Gastrocnemius medialis (tissue), 4 donors: Measurements from ENCODE around the gene RETN. TPM values are rescaled to one million over a fixed set of nuclear protein-coding genes. Genes with fewer than 3 reads are reported as not detected.

Experiments used
- ATAC-seq, 2 donors: fragments of 150-250 bp; one replicate each; pipeline ENCODE4 v1.9.1; 2016
- DNase-seq, 2 donors: peaks; one replicate each; pipeline ENCODE4 v3.0.0-alpha.2; 2019
- H3K27ac ChIP-seq, 4 donors: fragments of 200-600 bp; sonication (generic); 1 replicate in 1 of 4; 2 replicates in 3 of 4; pipeline ENCODE4 v1.5.1; 2016 to 2018; ENCODE audit warnings: mild to moderate bottlenecking in 2 of 4, moderate library complexity in 1 of 4
- H3K27me3 ChIP-seq, 3 donors: fragments of 200-600 bp; sonication (generic) in 2 of 3; 1 replicate in 1 of 3; 2 replicates in 2 of 3; pipeline versions ENCODE4 v1.5.1 to v1.6.0; 2016 to 2019; ENCODE audit warnings: mild to moderate bottlenecking in 1 of 3, moderate library complexity in 1 of 3
- H3K36me3 ChIP-seq, 2 donors: fragments of 200-600 bp; sonication (generic) in 1 of 2; one replicate each; pipeline ENCODE4 v1.5.1; 2017 to 2018
- H3K4me1 ChIP-seq, 2 donors: fragments of 200-600 bp; sonication (generic) in 1 of 2; one replicate each; pipeline ENCODE4 v1.5.1; 2016 to 2017; ENCODE audit warnings: mild to moderate bottlenecking in 2 of 2
- H3K4me3 ChIP-seq, 4 donors: fragments of 200-600 bp; sonication (generic) in 3 of 4; 1 replicate in 1 of 4; 2 replicates in 3 of 4; pipeline ENCODE4 v1.5.1; 2016 to 2019; ENCODE audit warnings: mild to moderate bottlenecking in 2 of 4
- H3K9me3 ChIP-seq, 3 donors: fragments of 200-600 bp; sonication (generic) in 2 of 3; 1 replicate in 1 of 3; 2 replicates in 2 of 3; pipeline ENCODE4 v1.5.1; 2016 to 2019
- POLR2A ChIP-seq, 2 donors: fragments of 450-650 bp; IDR thresholded peaks; one replicate each; pipeline ENCODE4 v1.6.1; 2017; ENCODE audit warnings: antibody characterized with exemption in 2 of 2, mild to moderate bottlenecking in 2 of 2, moderate library complexity in 2 of 2
- in situ Hi-C, 4 donors: fragments of 200-750 bp; cut with MboI; loops; one replicate each; pipeline versions ENCODE4 v1.15.0 to v1.8.0; 2017; ENCODE audit warnings: low sequenced_read_pairs in 4 of 4
- intact Hi-C: fragments of 100-400 bp; cut with DNase I; formaldehyde crosslinking; loops from one replicate; pipeline ENCODE4 v1.15.1; 2023; ENCODE audit warnings: low total_unique reads
- total RNA-seq, 4 donors: library from RNA; depleted of rRNA; stranded (reverse); fragments of >200 nt; gene quantifications; one replicate each; pipeline versions ENCODE4 v1.1.0 to v1.2.3, GENCODE V29; 2016
- TF ChIP-seq, protein P1 (sequence below), 5 experiments: fragments of 450-650 bp in 3 of 5; fragments of 200-600 bp in 2 of 5; sonication (generic) in 2 of 5; IDR thresholded peaks in 4 of 5; conservative IDR thresholded peaks in 1 of 5; 1 replicate in 4 of 5; 2 replicates in 1 of 5; pipeline ENCODE4 v1.5.1; 2016 to 2019; ENCODE audit warnings: antibody characterized with exemption in 5 of 5, mild to moderate bottlenecking in 3 of 5, moderate library complexity in 3 of 5

RETN gene, protein sequence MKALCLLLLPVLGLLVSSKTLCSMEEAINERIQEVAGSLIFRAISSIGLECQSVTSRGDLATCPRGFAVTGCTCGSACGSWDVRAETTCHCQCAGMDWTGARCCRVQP
- 1 to 10 TPM in 1 of 4 donors, not detected in 3; 1.2 TPM for total RNA-seq

DNA sequence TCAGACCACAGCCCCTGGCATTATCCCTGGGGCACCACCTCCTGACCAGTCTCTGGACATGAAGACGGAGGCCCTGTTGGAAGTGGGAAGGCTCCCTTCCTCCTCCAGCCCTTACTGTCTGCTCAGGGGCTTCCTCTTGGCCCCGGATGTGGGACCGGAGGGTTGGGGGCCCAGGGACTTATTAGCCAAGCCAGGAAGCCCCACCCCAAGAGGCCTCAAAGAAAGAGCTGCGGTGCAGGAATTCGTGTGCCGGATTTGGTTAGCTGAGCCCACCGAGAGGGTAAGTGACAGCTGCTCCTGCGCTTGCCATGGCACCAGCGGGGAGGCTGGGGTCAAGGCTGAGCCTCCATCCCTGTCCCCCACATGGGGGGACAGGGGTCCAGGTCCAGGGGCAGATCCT lies at the start of gene RETN:
TSS of gene RETN (plus strand) at position 208 of the 400 bp plus-strand sequence. CDS start 278 bp downstream, outside the sequence.
- in situ Hi-C loops: no loop called here
- no peak within 1 kb of the TSS for H3K4me3 ChIP-seq

DNA sequence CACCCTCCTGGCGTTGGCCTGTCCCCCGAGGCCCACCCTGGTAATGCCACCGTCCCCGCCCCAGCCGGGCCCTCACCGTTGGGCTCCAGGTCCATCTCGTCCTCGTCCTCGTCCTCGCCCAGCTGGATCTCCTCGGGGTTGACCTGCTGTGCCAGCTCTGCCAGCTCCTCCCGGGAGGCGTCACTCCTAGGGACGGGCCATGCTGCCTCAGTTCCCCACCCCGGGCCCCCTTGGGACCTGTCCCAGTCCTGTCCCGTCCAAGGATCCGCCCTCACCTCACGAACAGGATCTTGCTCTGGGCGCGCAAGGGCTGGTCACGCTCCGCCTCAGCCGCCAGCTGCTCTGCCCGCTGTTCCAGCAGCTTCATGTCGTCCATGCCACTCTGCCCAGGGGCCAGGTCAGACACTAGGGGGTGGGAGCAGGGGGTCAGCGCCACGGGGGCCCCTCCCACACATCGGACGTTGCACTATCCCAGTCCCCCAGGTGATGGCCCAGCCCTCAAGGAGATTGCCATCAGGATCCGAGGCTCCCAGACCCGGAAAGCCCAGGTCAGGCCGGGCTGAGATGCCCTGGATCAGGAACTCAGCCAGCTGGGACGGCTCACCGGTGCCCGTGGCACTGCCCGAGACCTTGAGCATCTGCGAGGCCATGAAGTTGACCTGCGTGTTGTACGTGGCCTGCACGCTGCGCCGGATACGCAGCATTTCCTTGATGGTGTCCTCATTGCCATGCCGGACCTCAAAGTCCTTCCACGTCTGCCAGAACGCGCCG lies 49.0 kb upstream of the RETN start:
- Histone ChIP-seq H3K4me1 (peaks cover 7 to 15% of the 10 kb centered on the region in 2 donors), H3K27me3 (no peaks in the 10 kb centered on the region), H3K4me3 (no peak overlapping the region), H3K9me3 (no peaks in the 10 kb centered on the region), H3K36me3 (peaks cover 2 to 54% of the 10 kb centered on the region in 2 donors), H3K27ac (peak overlapping the region in 1 of 4 donors; percentile 59)
- TF ChIP-seq, protein P1, sequence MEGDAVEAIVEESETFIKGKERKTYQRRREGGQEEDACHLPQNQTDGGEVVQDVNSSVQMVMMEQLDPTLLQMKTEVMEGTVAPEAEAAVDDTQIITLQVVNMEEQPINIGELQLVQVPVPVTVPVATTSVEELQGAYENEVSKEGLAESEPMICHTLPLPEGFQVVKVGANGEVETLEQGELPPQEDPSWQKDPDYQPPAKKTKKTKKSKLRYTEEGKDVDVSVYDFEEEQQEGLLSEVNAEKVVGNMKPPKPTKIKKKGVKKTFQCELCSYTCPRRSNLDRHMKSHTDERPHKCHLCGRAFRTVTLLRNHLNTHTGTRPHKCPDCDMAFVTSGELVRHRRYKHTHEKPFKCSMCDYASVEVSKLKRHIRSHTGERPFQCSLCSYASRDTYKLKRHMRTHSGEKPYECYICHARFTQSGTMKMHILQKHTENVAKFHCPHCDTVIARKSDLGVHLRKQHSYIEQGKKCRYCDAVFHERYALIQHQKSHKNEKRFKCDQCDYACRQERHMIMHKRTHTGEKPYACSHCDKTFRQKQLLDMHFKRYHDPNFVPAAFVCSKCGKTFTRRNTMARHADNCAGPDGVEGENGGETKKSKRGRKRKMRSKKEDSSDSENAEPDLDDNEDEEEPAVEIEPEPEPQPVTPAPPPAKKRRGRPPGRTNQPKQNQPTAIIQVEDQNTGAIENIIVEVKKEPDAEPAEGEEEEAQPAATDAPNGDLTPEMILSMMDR (IDR thresholded peaks at IDR 0.05 in 4 of 5, conservative IDR thresholded peaks at IDR 0.05 in 1 of 5): no peak
- TF ChIP-seq POLR2A (IDR thresholded peaks at IDR 0.05): no peak
- intact Hi-C loops: loop anchor here (10.0 kb wide), 1 partner anchor 885 kb away; the partner anchor contains the start of genes GPR108 and TRIP10
- DNase-seq (no peak), ATAC-seq (no peak)
- in situ Hi-C loops: no loop called here

More for the DNA sequence above, at the start of gene RETN:
- no peak for TF ChIP-seq POLR2A (IDR thresholded peaks at IDR 0.05)
- TF ChIP-seq, protein P1 (IDR thresholded peaks at IDR 0.05 in 4 of 5, conservative IDR thresholded peaks at IDR 0.05 in 1 of 5): no peak
- Histone ChIP-seq H3K36me3 (no peaks in the 10 kb centered on the region), H3K9me3 (no peaks in the 10 kb centered on the region), H3K27ac (no peak within 1 kb of the TSS), H3K4me1 (no peaks in the 10 kb centered on the region), H3K27me3 (peaks cover 10 to 28% (median 13%) of the 10 kb centered on the region in 3 donors)
- intact Hi-C loops: no loop called here
- ATAC-seq: no peak
- DNase-seq: no peak

DNA sequence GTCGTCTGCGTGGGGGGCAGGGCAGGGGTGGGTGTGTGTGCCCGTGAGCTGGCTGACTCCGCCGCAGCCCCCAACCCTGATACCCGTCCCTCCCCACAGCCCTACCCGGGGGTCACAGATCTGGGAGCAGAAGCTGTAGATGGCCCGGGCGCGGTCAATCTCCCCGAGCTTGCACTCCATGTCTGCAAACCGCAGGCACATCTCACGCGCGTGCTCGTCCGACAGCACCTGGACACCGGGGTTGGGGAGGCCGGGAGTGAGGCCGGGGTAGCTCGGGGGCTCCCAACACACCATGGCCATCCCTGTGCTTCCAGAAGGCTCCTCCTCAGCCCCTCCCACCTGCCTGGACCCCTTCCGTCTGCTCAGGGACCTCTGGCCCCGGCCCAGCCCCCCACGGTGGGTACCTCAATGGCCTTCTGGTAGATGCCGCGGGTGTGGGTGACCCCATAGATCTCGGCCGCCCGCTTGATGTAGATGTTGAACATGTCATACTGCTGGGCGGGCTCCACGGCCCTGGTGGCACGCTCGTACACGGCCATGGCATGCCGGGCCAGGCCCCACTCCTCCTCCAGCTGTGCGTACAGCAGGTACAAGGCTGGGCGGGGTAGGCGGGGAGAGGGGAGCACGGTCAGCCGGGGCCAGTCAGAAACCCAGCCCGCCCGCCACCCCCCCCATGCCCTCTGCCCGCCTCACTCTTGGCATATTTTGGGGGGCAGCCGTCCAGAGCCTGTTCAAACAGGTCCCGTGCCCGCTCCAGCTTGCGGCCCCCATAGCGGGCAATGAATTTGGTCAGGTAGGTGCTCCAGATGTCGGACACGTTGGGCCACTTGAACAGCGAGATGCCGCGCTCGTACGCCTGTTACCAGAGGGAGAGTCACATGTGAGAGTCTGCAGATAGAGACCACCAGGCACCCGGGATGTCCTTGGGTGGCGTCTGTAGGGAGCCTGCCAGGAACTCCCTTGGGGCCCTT lies 48.1 kb upstream of the RETN start:
- Histone ChIP-seq H3K4me1 (peaks cover 7 to 15% of the 10 kb centered on the region in 2 donors), H3K9me3 (no peaks in the 10 kb centered on the region), H3K27ac (no peak overlapping the region), H3K27me3 (no peaks in the 10 kb centered on the region), H3K36me3 (peaks cover 2 to 63% of the 10 kb centered on the region in 2 donors), H3K4me3 (no peak overlapping the region)
- ATAC-seq: no peak
- intact Hi-C loops: loop anchor here (10.0 kb wide), 1 partner anchor 886 kb away; the partner anchor contains the start of genes GPR108 and TRIP10
- TF ChIP-seq, protein P1 (IDR thresholded peaks at IDR 0.05 in 4 of 5, conservative IDR thresholded peaks at IDR 0.05 in 1 of 5): no peak
- TF ChIP-seq POLR2A (IDR thresholded peaks at IDR 0.05): no peak
- in situ Hi-C loops: no loop called here
- no peak for DNase-seq

DNA sequence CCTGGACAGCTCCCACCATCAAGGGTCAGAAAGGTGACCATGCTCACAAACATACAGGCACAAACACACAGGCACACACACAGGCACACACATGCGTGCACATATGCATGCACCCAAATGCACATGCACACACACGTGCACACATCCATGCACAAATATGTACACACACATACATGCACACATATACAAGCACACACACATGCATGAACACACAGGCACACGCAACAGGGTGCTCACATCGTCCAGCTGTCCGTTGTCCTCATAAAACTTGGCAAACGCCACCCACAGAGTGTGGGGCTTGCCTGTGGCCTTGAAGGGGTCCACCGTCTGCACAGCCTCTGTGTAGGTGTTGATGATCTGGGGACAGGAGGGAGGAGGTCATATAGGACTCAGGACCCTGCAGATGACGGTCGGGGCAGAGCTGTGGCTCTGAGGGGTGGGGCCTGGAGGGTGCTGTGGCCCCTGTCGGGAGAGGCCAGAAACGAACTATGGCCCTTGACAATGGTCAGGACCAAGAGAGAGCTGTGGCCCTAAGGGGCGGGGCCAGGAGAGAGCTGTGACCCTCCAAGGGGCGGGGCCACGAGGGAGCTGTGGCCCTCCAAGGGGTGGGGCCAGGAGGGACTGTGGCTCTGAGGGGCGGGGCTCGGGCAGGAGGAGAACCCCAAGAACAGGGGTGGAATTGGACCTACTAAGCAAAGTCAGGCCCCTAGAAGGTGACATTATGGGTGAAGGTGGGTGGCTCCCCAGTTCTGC lies 45.7 kb upstream of the RETN start:
- TF ChIP-seq, protein P1 (IDR thresholded peaks at IDR 0.05 in 4 of 5, conservative IDR thresholded peaks at IDR 0.05 in 1 of 5): no peak
- no peak for TF ChIP-seq POLR2A (IDR thresholded peaks at IDR 0.05)
- no peaks in the 10 kb centered on the region for H3K27me3 ChIP-seq
- no peak for DNase-seq
- H3K36me3 ChIP-seq: peaks cover 2 to 77% of the 10 kb centered on the region in 2 donors
- H3K27ac ChIP-seq: no peak overlapping the region
- H3K4me1 ChIP-seq: peaks cover 13 to 23% of the 10 kb centered on the region in 2 donors
- no peak for ATAC-seq
- in situ Hi-C loops (no loop called here), intact Hi-C loops (loop anchor here (10.0 kb wide), 1 partner anchor 888 kb away; the partner anchor contains the start of genes GPR108 and TRIP10)
- H3K9me3 ChIP-seq: no peaks in the 10 kb centered on the region
- H3K4me3 ChIP-seq: no peak overlapping the region
